A549 (cell line): Measurements from ENCODE around the gene EMID1. TPM values are rescaled to one million over a fixed set of nuclear protein-coding genes. Genes with fewer than 3 reads are reported as not detected.

Experiments
- ATAC-seq, 2 experiments: fragments of 200-7000 bp in 1 of 2; fragments of >200 bp in 1 of 2; cut with Nextera tagmentation in 1 of 2; cut with Tn5 transposase in 1 of 2; 3 replicates each; pipeline versions ENCODE4 v1.8.0 to v1.9.1; 2018 to 2020; ENCODE audit warnings: mild to moderate bottlenecking in 1 of 2, moderate library complexity in 1 of 2
- CTCF ChIA-PET: fragments of 300-600 bp; sonication (Branson Sonifier 250); formaldehyde crosslinking; extraction: SDS; loops from one replicate; lab custom pipeline; 2021; ENCODE audit warnings: antibody characterized with exemption, inconsistent platforms; lab: Yijun Ruan, JAX
- POLR2A ChIA-PET: fragments of 350-600 bp; formaldehyde crosslinking; extraction: SDS; loops from one replicate; lab custom pipeline; 2021; ENCODE audit warnings: antibody characterized with exemption, inconsistent platforms; lab: Yijun Ruan, JAX
- DNase-seq, 2 experiments: peaks; one replicate each; pipeline versions ENCODE4 v3.0.0 to v3.0.0-alpha.2; 2011 to 2016; ENCODE audit warnings: low read depth in 1 of 2, low spot score in 1 of 2
- FAIRE-seq: peaks from 2 replicates; lab custom pipeline; 2011; peaks lifted over from hg19 to GRCh38; lab: Jason Lieb, UNC
- H3K27ac ChIP-seq, 2 experiments: fragments of >200 bp; sonication (Bioruptor Twin); formaldehyde crosslinking; 3 replicates each; pipeline ENCODE4 v1.5.1; 2016 to 2017
- H3K4me1 ChIP-seq: fragments of >200 bp; sonication (Bioruptor Twin); formaldehyde crosslinking; 3 replicates; pipeline ENCODE4 v1.6.1; 2016
- H3K4me2 ChIP-seq: fragments of >200 bp; sonication (Bioruptor Twin); formaldehyde crosslinking; 3 replicates; pipeline ENCODE4 v1.6.1; 2016
- H3K4me3 ChIP-seq: fragments of >200 bp; sonication (Bioruptor Twin); formaldehyde crosslinking; 3 replicates; pipeline ENCODE4 v1.5.1; 2016
- H3K9me3 ChIP-seq: fragments of >200 bp; sonication (Bioruptor Twin); formaldehyde crosslinking; 3 replicates; pipeline ENCODE4 v1.6.1; 2016
- CBX2 ChIP-seq: fragments of 200-600 bp; sonication (generic); IDR thresholded peaks from 2 replicates; pipeline ENCODE4 v1.6.1; 2016; ENCODE audit warnings: low read depth, mild to moderate bottlenecking, borderline replicate concordance
- CBX8 ChIP-seq: fragments of 200-600 bp; sonication (generic); IDR thresholded peaks from 2 replicates; pipeline ENCODE4 v1.6.1; 2016
- CHD2 ChIP-seq: fragments of 150-350 bp; IDR thresholded peaks from 2 replicates; pipeline ENCODE4 v1.6.1; 2014; ENCODE audit warnings: low read length; ENCODE audit not compliant: partially characterized antibody
- EP300 ChIP-seq, 2 experiments: fragments of >200 bp; sonication (Bioruptor Twin); formaldehyde crosslinking; IDR thresholded peaks; 2 replicates in 1 of 2; 3 replicates in 1 of 2; pipeline ENCODE4 v1.6.1; 2016 to 2017
- ESRRA ChIP-seq: fragments of 150-350 bp; IDR thresholded peaks from 2 replicates; pipeline ENCODE4 v1.6.1; 2014; ENCODE audit warnings: mild to moderate bottlenecking, low read length, borderline replicate concordance
- FOSL2 ChIP-seq, 2 experiments: fragments of 450-650 bp in 1 of 2; fragments of >200 bp in 1 of 2; sonication (Bioruptor Twin) in 1 of 2; formaldehyde crosslinking; IDR thresholded peaks; 2 replicates each; pipeline versions ENCODE4 v1.5.0 to v1.6.1; 2016 to 2020; ENCODE audit warnings: mild to moderate bottlenecking in 1 of 2, moderate library complexity in 1 of 2
- FOXS1 ChIP-seq: fragments of 250-450 bp; sonication (Bioruptor Pico); IDR thresholded peaks from 2 replicates; pipeline ENCODE4 v1.5.0; 2020; ENCODE audit warnings: mild to moderate bottlenecking, moderate library complexity
- GATA3 ChIP-seq: IDR thresholded peaks from 2 replicates; pipeline ENCODE4 v1.6.1; 2012; ENCODE audit warnings: borderline replicate concordance
- HOXB5 ChIP-seq: fragments of 250-450 bp; sonication (Bioruptor Pico); IDR thresholded peaks from 2 replicates; pipeline ENCODE4 v1.5.0; 2020; ENCODE audit warnings: mild to moderate bottlenecking, moderate library complexity
- KDM1A ChIP-seq: fragments of 200-600 bp; sonication (generic); IDR thresholded peaks from 2 replicates; pipeline ENCODE4 v1.6.1; 2016; ENCODE audit warnings: low read depth, mild to moderate bottlenecking
- KDM5A ChIP-seq: fragments of 200-600 bp; sonication (generic); IDR thresholded peaks from 2 replicates; pipeline ENCODE4 v1.6.1; 2016; ENCODE audit warnings: antibody characterized with exemption, mild to moderate bottlenecking
- RAD21 ChIP-seq, 2 experiments: fragments of >200 bp in 1 of 2; sonication (Bioruptor Twin) in 1 of 2; formaldehyde crosslinking in 1 of 2; IDR thresholded peaks in 1 of 2; conservative IDR thresholded peaks in 1 of 2; 2 replicates in 1 of 2; 3 replicates in 1 of 2; pipeline ENCODE4 v1.6.1; 2012 to 2018; ENCODE audit warnings: inconsistent platforms in 1 of 2
- SMC3 ChIP-seq: fragments of >200 bp; sonication (Bioruptor Twin); formaldehyde crosslinking; IDR thresholded peaks from 3 replicates; pipeline ENCODE4 v1.6.1; 2018; ENCODE audit warnings: inconsistent platforms
- ZC3H11A ChIP-seq: fragments of 450-650 bp; IDR thresholded peaks from 2 replicates; pipeline ENCODE4 v1.6.1; 2014; ENCODE audit warnings: antibody characterized with exemption, mild to moderate bottlenecking
- WGBS: methylation state at CpG from one replicate; pipeline ENCODE4 v1.1.6; 2017; ENCODE audit errors: missing lambda C conversion rate; 5-methylcytosine and 5-hydroxymethylcytosine counted together
- polyA plus RNA-seq, 4 experiments: library from polyadenylated mRNA; depleted of rRNA in 3 of 4; stranded (reverse); fragments of >200 nt; fragmentation: RNase III in 1 of 4; extraction: RNeasy Plus Mini Kit Qiagen cat#74134 plus additional on column Dnase treatment in 1 of 4; gene quantifications; 2 replicates in 3 of 4; 3 replicates in 1 of 4; pipeline ENCODE4 v1.2.3, GENCODE V29; 2011 to 2017
- TF ChIP-seq, protein P1 (sequence below): fragments of >200 bp; sonication (Bioruptor Twin); formaldehyde crosslinking; IDR thresholded peaks from 2 replicates; pipeline ENCODE4 v1.6.1; 2016
- TF ChIP-seq, protein P2 (sequence below): fragments of >200 bp; sonication (Bioruptor Twin); formaldehyde crosslinking; IDR thresholded peaks from 3 replicates; pipeline ENCODE4 v1.5.1; 2016
- TF ChIP-seq, protein P3 (sequence below): fragments of 150-350 bp; IDR thresholded peaks from 2 replicates; pipeline ENCODE4 v1.6.1; 2014; ENCODE audit warnings: low read depth, mild to moderate bottlenecking, low read length
- TF ChIP-seq, protein P4 (sequence below): fragments of >200 bp; sonication (Bioruptor Twin); formaldehyde crosslinking; IDR thresholded peaks from 3 replicates; pipeline ENCODE4 v1.6.1; 2016
- TF ChIP-seq, protein P5 (sequence below): IDR thresholded peaks from 2 replicates; pipeline ENCODE4 v1.6.1; 2012; ENCODE audit warnings: low read depth, borderline replicate concordance

EMID1 gene
- polyA plus RNA-seq, 2 of the 4 experiments (the other 2 are of a cell fraction) = 0.28 TPM

DNA sequence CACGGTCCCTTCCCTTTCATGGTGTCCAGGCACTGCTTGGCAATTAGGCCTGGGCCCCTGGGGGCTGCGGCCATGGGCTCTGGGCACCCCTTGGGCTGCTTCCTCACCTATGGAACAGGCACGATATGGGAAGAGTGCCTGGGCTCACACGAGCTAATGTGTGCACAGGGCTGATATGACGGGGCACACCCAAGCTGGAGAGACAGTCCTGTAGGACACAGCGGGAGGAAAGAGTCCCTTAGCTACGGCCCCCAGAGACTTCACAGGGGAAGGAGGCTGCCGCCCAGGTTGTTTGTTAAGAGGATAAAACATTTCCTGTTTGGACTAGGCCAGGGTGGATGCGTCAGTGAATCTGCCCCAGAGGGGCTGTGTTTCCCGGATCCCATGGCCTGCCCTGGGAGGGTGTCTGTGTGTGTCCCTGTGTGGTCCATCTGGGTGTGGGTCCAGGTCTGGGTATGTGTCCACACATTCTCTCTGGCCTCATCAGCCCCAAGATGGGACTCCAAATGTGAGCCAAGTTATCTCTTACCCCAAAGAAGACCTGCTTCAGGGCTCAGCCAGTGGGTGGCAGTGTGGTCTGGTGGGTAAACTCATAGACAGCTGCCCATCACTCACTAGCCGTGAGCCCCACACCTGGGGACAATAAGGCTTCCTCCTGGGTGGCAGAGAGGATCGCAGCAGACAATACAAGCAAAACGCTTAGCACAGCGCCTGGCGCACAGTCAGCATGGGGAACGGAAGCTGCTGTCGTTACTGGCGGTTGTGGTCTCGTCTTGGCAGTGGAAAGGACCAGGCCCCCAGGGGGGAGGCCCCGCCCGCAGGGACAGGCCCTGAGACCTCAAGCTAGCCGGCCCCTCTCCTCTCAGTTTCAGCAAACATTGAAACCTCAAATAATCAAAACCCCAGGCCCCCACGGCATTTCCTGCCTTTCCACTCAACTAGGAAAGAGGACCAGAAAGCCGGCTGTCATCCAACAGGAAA lies 3.2 kb upstream of the EMID1 start:
- H3K27ac ChIP-seq = no peak overlapping the region
- no peak for TF ChIP-seq CBX8
- TF ChIP-seq KDM1A = no peak
- TF ChIP-seq, protein P1, sequence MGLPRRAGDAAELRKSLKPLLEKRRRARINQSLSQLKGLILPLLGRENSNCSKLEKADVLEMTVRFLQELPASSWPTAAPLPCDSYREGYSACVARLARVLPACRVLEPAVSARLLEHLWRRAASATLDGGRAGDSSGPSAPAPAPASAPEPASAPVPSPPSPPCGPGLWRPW = no peak
- TF ChIP-seq KDM5A = no peak
- TF ChIP-seq, protein P2, sequence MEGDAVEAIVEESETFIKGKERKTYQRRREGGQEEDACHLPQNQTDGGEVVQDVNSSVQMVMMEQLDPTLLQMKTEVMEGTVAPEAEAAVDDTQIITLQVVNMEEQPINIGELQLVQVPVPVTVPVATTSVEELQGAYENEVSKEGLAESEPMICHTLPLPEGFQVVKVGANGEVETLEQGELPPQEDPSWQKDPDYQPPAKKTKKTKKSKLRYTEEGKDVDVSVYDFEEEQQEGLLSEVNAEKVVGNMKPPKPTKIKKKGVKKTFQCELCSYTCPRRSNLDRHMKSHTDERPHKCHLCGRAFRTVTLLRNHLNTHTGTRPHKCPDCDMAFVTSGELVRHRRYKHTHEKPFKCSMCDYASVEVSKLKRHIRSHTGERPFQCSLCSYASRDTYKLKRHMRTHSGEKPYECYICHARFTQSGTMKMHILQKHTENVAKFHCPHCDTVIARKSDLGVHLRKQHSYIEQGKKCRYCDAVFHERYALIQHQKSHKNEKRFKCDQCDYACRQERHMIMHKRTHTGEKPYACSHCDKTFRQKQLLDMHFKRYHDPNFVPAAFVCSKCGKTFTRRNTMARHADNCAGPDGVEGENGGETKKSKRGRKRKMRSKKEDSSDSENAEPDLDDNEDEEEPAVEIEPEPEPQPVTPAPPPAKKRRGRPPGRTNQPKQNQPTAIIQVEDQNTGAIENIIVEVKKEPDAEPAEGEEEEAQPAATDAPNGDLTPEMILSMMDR = peak; percentile 35
- TF ChIP-seq HOXB5 (CRISPR knock-in tag) = no peak
- TF ChIP-seq FOXS1 (CRISPR knock-in tag) = no peak
- no peak for TF ChIP-seq EP300 (IDR thresholded peaks at IDR 0.05)
- TF ChIP-seq ESRRA = no peak
- TF ChIP-seq, protein P3, sequence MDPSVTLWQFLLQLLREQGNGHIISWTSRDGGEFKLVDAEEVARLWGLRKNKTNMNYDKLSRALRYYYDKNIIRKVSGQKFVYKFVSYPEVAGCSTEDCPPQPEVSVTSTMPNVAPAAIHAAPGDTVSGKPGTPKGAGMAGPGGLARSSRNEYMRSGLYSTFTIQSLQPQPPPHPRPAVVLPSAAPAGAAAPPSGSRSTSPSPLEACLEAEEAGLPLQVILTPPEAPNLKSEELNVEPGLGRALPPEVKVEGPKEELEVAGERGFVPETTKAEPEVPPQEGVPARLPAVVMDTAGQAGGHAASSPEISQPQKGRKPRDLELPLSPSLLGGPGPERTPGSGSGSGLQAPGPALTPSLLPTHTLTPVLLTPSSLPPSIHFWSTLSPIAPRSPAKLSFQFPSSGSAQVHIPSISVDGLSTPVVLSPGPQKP = no peak
- no peak for TF ChIP-seq FOSL2 (IDR thresholded peaks at IDR 0.05)
- TF ChIP-seq FOSL2 (CRISPR knock-in tag; IDR thresholded peaks at IDR 0.05) = no peak
- TF ChIP-seq GATA3 = no peak
- TF ChIP-seq, protein P4, sequence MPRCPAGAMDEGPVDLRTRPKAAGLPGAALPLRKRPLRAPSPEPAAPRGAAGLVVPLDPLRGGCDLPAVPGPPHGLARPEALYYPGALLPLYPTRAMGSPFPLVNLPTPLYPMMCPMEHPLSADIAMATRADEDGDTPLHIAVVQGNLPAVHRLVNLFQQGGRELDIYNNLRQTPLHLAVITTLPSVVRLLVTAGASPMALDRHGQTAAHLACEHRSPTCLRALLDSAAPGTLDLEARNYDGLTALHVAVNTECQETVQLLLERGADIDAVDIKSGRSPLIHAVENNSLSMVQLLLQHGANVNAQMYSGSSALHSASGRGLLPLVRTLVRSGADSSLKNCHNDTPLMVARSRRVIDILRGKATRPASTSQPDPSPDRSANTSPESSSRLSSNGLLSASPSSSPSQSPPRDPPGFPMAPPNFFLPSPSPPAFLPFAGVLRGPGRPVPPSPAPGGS = no peak
- TF ChIP-seq CHD2 = no peak
- TF ChIP-seq, protein P5, sequence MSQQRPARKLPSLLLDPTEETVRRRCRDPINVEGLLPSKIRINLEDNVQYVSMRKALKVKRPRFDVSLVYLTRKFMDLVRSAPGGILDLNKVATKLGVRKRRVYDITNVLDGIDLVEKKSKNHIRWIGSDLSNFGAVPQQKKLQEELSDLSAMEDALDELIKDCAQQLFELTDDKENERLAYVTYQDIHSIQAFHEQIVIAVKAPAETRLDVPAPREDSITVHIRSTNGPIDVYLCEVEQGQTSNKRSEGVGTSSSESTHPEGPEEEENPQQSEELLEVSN = no peak
- TF ChIP-seq RAD21 (conservative IDR thresholded peaks at IDR 0.05 in 1 of 2, IDR thresholded peaks at IDR 0.05 in 1 of 2) = peak; percentile 23 to 39; a peak in 1 of 5 replicates
- TF ChIP-seq CBX2 = no peak
- TF ChIP-seq SMC3 = 0 out of 3 replicates have a peak, but pooled peaks have one; percentile 23
- TF ChIP-seq ZC3H11A = no peak
- TF ChIP-seq, all 56 proteins: peak for 3

More for the DNA sequence above, 3.2 kb upstream of the EMID1 start:
- Histone ChIP-seq H3K4me3 (no peak overlapping the region), H3K4me2 (no peak overlapping the region), H3K9me3 (no peaks in the 10 kb centered on the region), H3K4me1 (no peaks in the 10 kb centered on the region)
- peak; percentile 18 to 24 for DNase-seq
- POLR2A ChIA-PET = no interaction called here
- FAIRE-seq = no peak
- WGBS = 75% methylated on average over 18 of the region's 24 CpGs
- peak in 1 of 2 experiments; percentile 68; a peak in 3 of 6 replicates for ATAC-seq
- CTCF ChIA-PET = interaction anchor here (0.6 to 5.4 kb wide), 7 partner anchors 15 to 49 kb away, joined by 3 to 36 read pairs (median 3); no protein-coding TSS in a partner anchor
